GM12878 (cell line): ENCODE data around the gene GORASP2. TPM values are rescaled to one million over a fixed set of nuclear protein-coding genes. Genes with fewer than 3 reads are reported as not detected.

ENCODE experiments used
- ATAC-seq: fragments of 200-7000 bp; cut with Tn5 transposase; 3 replicates; pipeline ENCODE4 v1.9.1; 2020; ENCODE audit warnings: mild to moderate bottlenecking, moderate library complexity
- BruUV-seq: library from RNA; stranded (reverse); fragments of 400-500 nt; replicated peaks from 2 replicates; lab custom pipeline; 2021; lab: Mats Ljungman, UMichigan
- CTCF ChIA-PET: fragments of 300-600 bp; sonication (Branson Sonifier 250); formaldehyde crosslinking; extraction: SDS; loops from one replicate; lab custom pipeline; 2021; ENCODE audit warnings: inconsistent platforms; lab: Yijun Ruan, JAX
- POLR2A ChIA-PET: fragments of 350-600 bp; formaldehyde crosslinking; extraction: SDS; loops from one replicate; lab custom pipeline; 2021; ENCODE audit warnings: inconsistent platforms; lab: Charles Lee
- RAD21 ChIA-PET: fragments of 300-600 bp; sonication (Branson Sonifier 250); formaldehyde crosslinking; loops from one replicate; lab custom pipeline; 2023; ENCODE audit warnings: antibody characterized with exemption; ENCODE audit not compliant: unreplicated experiment; lab: Charles Lee
- SMC1A ChIA-PET: fragments of 300-600 bp; sonication (Branson Sonifier 250); formaldehyde crosslinking; loops from one replicate; lab custom pipeline; 2023; ENCODE audit not compliant: unreplicated experiment, uncharacterized antibody; lab: Charles Lee
- DNase-seq: peaks from one replicate; pipeline ENCODE4 v3.0.0-alpha.2; 2011; ENCODE audit warnings: low read depth, low spot score
- FAIRE-seq: peaks from 3 replicates; lab custom pipeline; 2011; peaks lifted over from hg19 to GRCh38; lab: Jason Lieb, UNC
- H2AFZ ChIP-seq: 2 replicates; pipeline ENCODE4 v1.6.0; 2011; ENCODE audit warnings: low read depth, low read length, control low read depth; ENCODE audit not compliant: control insufficient read depth
- H3K27ac ChIP-seq: 2 replicates; pipeline ENCODE4 v1.5.1; 2011; ENCODE audit warnings: control low read depth; ENCODE audit not compliant: control insufficient read depth, insufficient read depth
- H3K27me3 ChIP-seq, 2 experiments: replicated peaks in 1 of 2; 2 replicates each; pipeline versions ENCODE4 v1.6.0 to v1.6.1; 2011; ENCODE audit warnings: low read length in 1 of 2; ENCODE audit not compliant: control insufficient read depth in 2 of 2, insufficient read depth in 2 of 2
- H3K36me3 ChIP-seq, 2 experiments: 2 replicates each; pipeline ENCODE4 v1.5.1; 2011; ENCODE audit warnings: low read length in 1 of 2; ENCODE audit not compliant: control insufficient read depth in 2 of 2, insufficient read depth in 2 of 2
- H3K4me1 ChIP-seq: 2 replicates; pipeline ENCODE4 v1.6.1; 2011; ENCODE audit warnings: mild to moderate bottlenecking, low read length, moderate library complexity, mixed read lengths; ENCODE audit not compliant: control insufficient read depth, insufficient read depth
- H3K4me2 ChIP-seq: 2 replicates; pipeline ENCODE4 v1.6.0; 2011; ENCODE audit warnings: control low read depth; ENCODE audit not compliant: control insufficient read depth, insufficient read depth
- H3K4me3 ChIP-seq: fragments of 200-600 bp; sonication (generic); 2 replicates; pipeline ENCODE4 v1.5.1; 2016
- H3K79me2 ChIP-seq: 2 replicates; pipeline ENCODE4 v1.6.0; 2011; ENCODE audit warnings: low read length; ENCODE audit not compliant: control insufficient read depth, insufficient read depth
- H3K9ac ChIP-seq: 2 replicates; pipeline ENCODE4 v1.8.0; 2011; ENCODE audit warnings: low read length, control low read depth, mixed read lengths; ENCODE audit not compliant: control insufficient read depth, insufficient read depth
- H3K9me3 ChIP-seq: replicated peaks from 3 replicates; pipeline ENCODE4 v1.5.1; 2011; ENCODE audit warnings: mild to moderate bottlenecking, low read length; ENCODE audit not compliant: control insufficient read depth, insufficient read depth
- H4K20me1 ChIP-seq: 2 replicates; pipeline ENCODE4 v1.6.0; 2011; ENCODE audit not compliant: control insufficient read depth, insufficient read depth
- FOS ChIP-seq: IDR thresholded peaks from 3 replicates; pipeline ENCODE4 v1.6.1; 2011; ENCODE audit warnings: borderline replicate concordance; ENCODE audit not compliant: insufficient read length; ENCODE audit errors: extremely low read depth
- POLR2A ChIP-seq: IDR thresholded peaks from 2 replicates; pipeline ENCODE4 v1.6.1; 2011; ENCODE audit warnings: low read depth, mild to moderate bottlenecking, low read length
- POLR2AphosphoS5 ChIP-seq: IDR thresholded peaks from 2 replicates; pipeline ENCODE4 v1.6.1; 2011; ENCODE audit warnings: mild to moderate bottlenecking, low read length, inconsistent platforms
- WGBS: methylation state at CpG from one replicate; pipeline ENCODE4 v1.1.6; 2016; ENCODE audit warnings: low lambda C conversion rate; ENCODE audit not compliant: insufficient replicate concordance, insufficient coverage; ENCODE audit errors: missing lambda C conversion rate; 5-methylcytosine and 5-hydroxymethylcytosine counted together
- in situ Hi-C: fragments of 300-500 bp; cut with MboI; formaldehyde crosslinking; loops from 9 replicates; pipeline ENCODE4 v1.14.3; 2018; ENCODE audit warnings: mixed read lengths
- intact Hi-C: fragments of 100-400 bp; cut with micrococcal nuclease; formaldehyde crosslinking; loops from one replicate; pipeline ENCODE4 v1.14.2; 2022; ENCODE audit not compliant: unreplicated experiment
- polyA plus RNA-seq, 11 experiments: library from polyadenylated mRNA; depleted of rRNA in 4 of 11; unstranded in 6 of 11; stranded (reverse) in 5 of 11; fragments of >200 nt; fragmentation: Nextera tagmentation in 4 of 11; fragmentation: Illumina TruSeq in 1 of 11; extraction: Ambion mirVana in 4 of 11; extraction: Trizol in 1 of 11; gene quantifications; 1 replicate in 1 of 11; 2 replicates in 10 of 11; pipeline versions ENCODE4 v1.2.1 to v1.2.3, GENCODE V29; 2011 to 2016; ENCODE audit warnings: inconsistent platforms in 2 of 11, missing spikeins in 2 of 11, low read depth in 1 of 11
- total RNA-seq, 4 experiments: library from RNA; depleted of rRNA in 3 of 4; stranded (reverse); fragments of >200 nt in 3 of 4; fragmentation: Illumina TruSeq in 1 of 4; extraction: Trizol in 1 of 4; gene quantifications; 2 replicates each; pipeline versions ENCODE4 v1.2.1 to v1.2.3, GENCODE V29; 2013 to 2021
- TF ChIP-seq, protein P1 (sequence below): fragments of 450-650 bp; IDR thresholded peaks from 2 replicates; pipeline ENCODE4 v1.6.1; 2016; ENCODE audit warnings: mild to moderate bottlenecking
- TF ChIP-seq, protein P2 (sequence below), 3 experiments: IDR thresholded peaks in 2 of 3; conservative IDR thresholded peaks in 1 of 3; 2 replicates each; pipeline ENCODE4 v1.5.1; 2011; ENCODE audit warnings: low read depth in 3 of 3, low read length in 3 of 3, mild to moderate bottlenecking in 3 of 3, control low read depth in 2 of 3, moderate library complexity in 2 of 3, inconsistent platforms in 1 of 3, mixed read lengths in 1 of 3; ENCODE audit not compliant: control insufficient read depth in 2 of 3, insufficient read depth in 1 of 3; ENCODE audit errors: extremely low read depth in 1 of 3
- TF ChIP-seq, protein P3 (sequence below): fragments of 450-650 bp; IDR thresholded peaks from 2 replicates; pipeline ENCODE4 v1.6.1; 2017; ENCODE audit warnings: mild to moderate bottlenecking

The GORASP2 gene
- total and polyA plus RNA-seq, 10 of the 15 experiments (the other 5 are each of a cell fraction or from before 2014, with no cell fraction given) = 26.3 to 169 (median 103) TPM

DNA sequence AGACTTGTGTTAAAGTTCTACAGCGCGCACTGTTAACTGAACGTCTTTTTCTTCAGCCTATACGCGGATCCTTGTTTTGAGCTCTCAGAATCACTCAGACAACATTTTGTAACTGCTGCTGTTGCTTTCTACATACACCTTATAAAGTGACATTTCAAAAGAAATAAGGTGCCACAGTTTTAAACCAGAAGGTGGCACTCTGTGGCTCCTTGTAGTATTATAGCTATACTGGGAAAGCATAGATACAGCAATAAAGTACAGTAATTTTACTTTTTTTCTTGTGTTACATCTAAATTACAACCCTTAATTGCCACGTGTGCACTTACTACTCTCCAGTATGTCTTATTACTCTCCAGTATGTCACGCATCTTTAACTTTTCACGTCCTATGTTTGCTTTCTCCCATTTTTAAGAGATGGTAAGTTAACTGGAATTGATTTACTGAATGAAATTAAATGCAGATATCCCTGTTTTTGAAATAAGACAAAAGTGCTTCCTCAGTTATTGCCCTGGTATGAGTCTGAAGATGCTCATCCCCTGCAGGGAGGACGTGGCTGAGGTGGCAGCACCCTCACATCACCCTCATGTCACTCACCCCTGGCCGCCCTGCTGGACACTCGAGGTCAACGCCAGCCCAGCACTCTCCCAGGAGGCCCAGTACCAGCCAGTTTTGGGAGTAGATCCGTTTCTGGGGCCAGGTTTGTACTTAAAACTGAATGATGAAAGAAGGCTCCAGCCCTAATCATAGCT is 37.8 kb downstream of the GORASP2 start:
- no peak overlapping the region for H3K4me2 ChIP-seq
- FAIRE-seq = no peak
- no peak for DNase-seq
- 95% methylated on average over 13 of the region's 13 CpGs for WGBS
- no peak overlapping the region for H2AFZ ChIP-seq
- ChIA-PET SMC1A (interaction anchor here (0.7 kb wide), 1 partner anchor 38 kb away, joined by 4 read pairs; the partner anchor contains the start of gene GORASP2), POLR2A (interaction anchor here (0.9 kb wide), 1 partner anchor 34 kb away, joined by 3 read pairs; no protein-coding TSS in a partner anchor), RAD21 (interaction anchor here (1.0 kb wide), 1 partner anchor 38 kb away, joined by 3 read pairs; the partner anchor contains the start of gene GORASP2), CTCF (interaction anchor here (1.2 to 1.5 kb wide), 3 partner anchors 15 to 38 kb away, joined by 3 to 4 read pairs (median 3); no protein-coding TSS in a partner anchor)
- TSS peak; percentile 51 for BruUV-seq
- intact Hi-C loops (no loop called here), in situ Hi-C loops (loop anchor here (25.0 kb wide), 1 partner anchor 470 kb away; the partner anchor contains the start of genes DCAF17 and METTL8)
- TF ChIP-seq, protein P1, sequence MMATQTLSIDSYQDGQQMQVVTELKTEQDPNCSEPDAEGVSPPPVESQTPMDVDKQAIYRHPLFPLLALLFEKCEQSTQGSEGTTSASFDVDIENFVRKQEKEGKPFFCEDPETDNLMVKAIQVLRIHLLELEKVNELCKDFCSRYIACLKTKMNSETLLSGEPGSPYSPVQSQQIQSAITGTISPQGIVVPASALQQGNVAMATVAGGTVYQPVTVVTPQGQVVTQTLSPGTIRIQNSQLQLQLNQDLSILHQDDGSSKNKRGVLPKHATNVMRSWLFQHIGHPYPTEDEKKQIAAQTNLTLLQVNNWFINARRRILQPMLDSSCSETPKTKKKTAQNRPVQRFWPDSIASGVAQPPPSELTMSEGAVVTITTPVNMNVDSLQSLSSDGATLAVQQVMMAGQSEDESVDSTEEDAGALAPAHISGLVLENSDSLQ = peak; percentile 43; the same call in 1 of the 2 replicates
- TF ChIP-seq, protein P2, sequence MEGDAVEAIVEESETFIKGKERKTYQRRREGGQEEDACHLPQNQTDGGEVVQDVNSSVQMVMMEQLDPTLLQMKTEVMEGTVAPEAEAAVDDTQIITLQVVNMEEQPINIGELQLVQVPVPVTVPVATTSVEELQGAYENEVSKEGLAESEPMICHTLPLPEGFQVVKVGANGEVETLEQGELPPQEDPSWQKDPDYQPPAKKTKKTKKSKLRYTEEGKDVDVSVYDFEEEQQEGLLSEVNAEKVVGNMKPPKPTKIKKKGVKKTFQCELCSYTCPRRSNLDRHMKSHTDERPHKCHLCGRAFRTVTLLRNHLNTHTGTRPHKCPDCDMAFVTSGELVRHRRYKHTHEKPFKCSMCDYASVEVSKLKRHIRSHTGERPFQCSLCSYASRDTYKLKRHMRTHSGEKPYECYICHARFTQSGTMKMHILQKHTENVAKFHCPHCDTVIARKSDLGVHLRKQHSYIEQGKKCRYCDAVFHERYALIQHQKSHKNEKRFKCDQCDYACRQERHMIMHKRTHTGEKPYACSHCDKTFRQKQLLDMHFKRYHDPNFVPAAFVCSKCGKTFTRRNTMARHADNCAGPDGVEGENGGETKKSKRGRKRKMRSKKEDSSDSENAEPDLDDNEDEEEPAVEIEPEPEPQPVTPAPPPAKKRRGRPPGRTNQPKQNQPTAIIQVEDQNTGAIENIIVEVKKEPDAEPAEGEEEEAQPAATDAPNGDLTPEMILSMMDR (IDR thresholded peaks at IDR 0.05 in 2 of 3, conservative IDR thresholded peaks at IDR 0.05 in 1 of 3; ENCODE audit: control insufficient read depth in 2 of 3, extremely low read depth in 1 of 3, insufficient read depth in 1 of 3, low read depth in 3 of 3, low read length in 3 of 3) = peak in 2 of 3 experiments; percentile 12 to 20; a peak in 2 of 6 replicates
- TF ChIP-seq POLR2A (peak; percentile 47; the same call in 1 of the 2 replicates), FOS (no peak), POLR2AphosphoS5 (peak; percentile 16; the same call in 1 of the 2 replicates)
- TF ChIP-seq, protein P3, sequence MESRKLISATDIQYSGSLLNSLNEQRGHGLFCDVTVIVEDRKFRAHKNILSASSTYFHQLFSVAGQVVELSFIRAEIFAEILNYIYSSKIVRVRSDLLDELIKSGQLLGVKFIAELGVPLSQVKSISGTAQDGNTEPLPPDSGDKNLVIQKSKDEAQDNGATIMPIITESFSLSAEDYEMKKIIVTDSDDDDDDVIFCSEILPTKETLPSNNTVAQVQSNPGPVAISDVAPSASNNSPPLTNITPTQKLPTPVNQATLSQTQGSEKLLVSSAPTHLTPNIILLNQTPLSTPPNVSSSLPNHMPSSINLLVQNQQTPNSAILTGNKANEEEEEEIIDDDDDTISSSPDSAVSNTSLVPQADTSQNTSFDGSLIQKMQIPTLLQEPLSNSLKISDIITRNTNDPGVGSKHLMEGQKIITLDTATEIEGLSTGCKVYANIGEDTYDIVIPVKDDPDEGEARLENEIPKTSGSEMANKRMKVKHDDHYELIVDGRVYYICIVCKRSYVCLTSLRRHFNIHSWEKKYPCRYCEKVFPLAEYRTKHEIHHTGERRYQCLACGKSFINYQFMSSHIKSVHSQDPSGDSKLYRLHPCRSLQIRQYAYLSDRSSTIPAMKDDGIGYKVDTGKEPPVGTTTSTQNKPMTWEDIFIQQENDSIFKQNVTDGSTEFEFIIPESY = peak; percentile 81; the same call in 1 of the 2 replicates
- no peak overlapping the region for H3K27ac ChIP-seq
- no peak overlapping the region for H3K9ac ChIP-seq
- no peaks in the 10 kb centered on the region for H3K4me1 ChIP-seq
- H3K9me3 ChIP-seq = no peaks in the 10 kb centered on the region
- H3K79me2 ChIP-seq = no peaks in the 10 kb centered on the region
- no peaks in the 10 kb centered on the region for H3K27me3 ChIP-seq
- H4K20me1 ChIP-seq = no peaks in the 10 kb centered on the region
- H3K4me3 ChIP-seq = no peak overlapping the region
- ATAC-seq = peak; percentile 68
- H3K36me3 ChIP-seq = peaks cover 9 to 35% of the 10 kb centered on the region in 2 experiments
